Amniotic epithelial cell (primary cell): ENCODE measurements around the gene SERP2.

Experiments used
- DNase-seq: peaks from one replicate; pipeline ENCODE4 v3.0.0-alpha.2; 2010; ENCODE audit warnings: low read depth

Gene SERP2

GRCh38 chr13:44435142-44435918 lies 61.7 kb downstream of the SERP2 start:
- DNase-seq = peak; percentile 98

- no peak for DNase-seq
Observed at GRCh38 chr13:44435919-44436510, 62.4 kb downstream of the SERP2 start.

GRCh38 chr13:44436589-44437337 lies 63.1 kb downstream of the SERP2 start:
- peak; percentile 90 for DNase-seq

- peak; percentile 49 for DNase-seq
Observed at GRCh38 chr13:44437356-44438233, 64.0 kb downstream of the SERP2 start.

- DNase-seq = no peak
Observed at GRCh38 chr13:44438234-44438579, 64.6 kb downstream of the SERP2 start.

- DNase-seq = no peak
Observed at GRCh38 chr13:44439452-44440024, 65.9 kb downstream of the SERP2 start.

- peak; percentile 48 for DNase-seq
Observed at GRCh38 chr13:44440046-44440608, 66.5 kb downstream of the SERP2 start.
